ENCODE results near the gene NARF. TPM values are rescaled to one million over a fixed set of nuclear protein-coding genes. Genes with fewer than 3 reads are reported as not detected.

The NARF gene
- total RNA-seq, 2 experiments from 2014 or later = 150 to 153 TPM

DNA sequence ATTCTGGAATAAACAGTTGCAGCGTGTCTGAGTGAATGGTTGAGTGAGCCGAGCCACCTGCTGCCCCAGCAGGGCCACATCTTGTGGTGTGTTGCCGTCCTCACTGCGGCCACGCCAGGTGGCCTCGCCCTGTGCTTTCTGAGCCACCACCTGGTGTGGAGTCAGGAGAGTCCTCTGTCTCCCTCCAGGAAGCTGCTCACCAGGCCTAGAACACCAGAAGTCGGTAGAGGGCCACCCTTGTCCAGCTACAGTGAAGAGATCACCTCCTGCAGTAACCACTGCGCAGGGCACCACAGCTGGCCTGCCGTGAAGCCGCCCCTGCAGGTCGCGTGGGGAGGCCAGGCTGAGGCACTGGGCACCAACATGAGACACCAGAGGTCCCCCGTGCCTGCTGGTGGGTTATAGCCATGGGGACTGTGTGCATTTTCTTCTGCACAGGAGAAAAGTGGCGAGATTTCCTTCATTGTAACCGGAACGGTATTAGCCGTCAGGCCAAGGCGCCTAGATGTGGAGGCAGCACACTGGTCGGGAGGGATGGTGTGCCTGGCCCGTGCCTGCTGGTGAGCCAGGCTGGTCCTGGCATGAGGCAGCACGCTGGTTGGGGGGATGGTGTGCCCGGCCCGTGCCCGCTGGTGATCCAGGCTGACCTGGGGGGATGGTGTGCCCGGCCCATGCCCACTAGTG lies 32.1 kb downstream of the NARF start:
- CTCF ChIA-PET = no interaction called here
- POLR2A ChIA-PET = no interaction called here
- H3K9me3 Mint-ChIP-seq = no peaks in the 10 kb centered on the region
- no peak overlapping the region for H3K4me3 Mint-ChIP-seq
- no peak for DNase-seq
- no peak overlapping the region for H3K27ac Mint-ChIP-seq
- peaks cover 37% of the 10 kb centered on the region for H3K36me3 Mint-ChIP-seq (ENCODE audit: low read depth)
- H3K27me3 Mint-ChIP-seq = no peaks in the 10 kb centered on the region
- H3K4me1 Mint-ChIP-seq = peaks cover 46% of the 10 kb centered on the region

DNA sequence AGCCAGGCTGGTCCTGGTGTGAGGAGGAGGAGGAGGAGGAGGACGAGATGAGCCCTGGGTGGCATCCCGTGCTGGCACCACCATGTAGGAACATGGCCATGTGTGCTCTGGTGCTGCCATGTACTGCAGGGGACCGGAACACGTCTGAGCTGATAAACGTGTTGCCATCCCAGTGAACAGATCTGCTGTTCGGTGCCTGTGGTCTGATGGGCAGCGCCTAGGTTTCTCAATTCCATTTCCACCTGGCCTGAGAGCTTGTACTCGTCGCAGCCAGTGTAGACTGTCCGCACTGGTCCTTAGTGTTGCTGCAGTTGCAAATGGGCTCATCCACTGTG lies 32.6 kb downstream of the NARF start:
- H3K36me3 Mint-ChIP-seq (ENCODE audit: low read depth) = peaks cover 32% of the 10 kb centered on the region
- H3K9me3 Mint-ChIP-seq = no peaks in the 10 kb centered on the region
- no peaks in the 10 kb centered on the region for H3K27me3 Mint-ChIP-seq
- H3K4me1 Mint-ChIP-seq = peaks cover 46% of the 10 kb centered on the region
- H3K4me3 Mint-ChIP-seq = no peak overlapping the region
- ChIA-PET CTCF (no interaction called here), POLR2A (interaction anchor here (1.0 kb wide), 1 partner anchor 15 kb away, joined by 3 read pairs; no protein-coding TSS in a partner anchor)
- DNase-seq = no peak
- no peak overlapping the region for H3K27ac Mint-ChIP-seq

DNA sequence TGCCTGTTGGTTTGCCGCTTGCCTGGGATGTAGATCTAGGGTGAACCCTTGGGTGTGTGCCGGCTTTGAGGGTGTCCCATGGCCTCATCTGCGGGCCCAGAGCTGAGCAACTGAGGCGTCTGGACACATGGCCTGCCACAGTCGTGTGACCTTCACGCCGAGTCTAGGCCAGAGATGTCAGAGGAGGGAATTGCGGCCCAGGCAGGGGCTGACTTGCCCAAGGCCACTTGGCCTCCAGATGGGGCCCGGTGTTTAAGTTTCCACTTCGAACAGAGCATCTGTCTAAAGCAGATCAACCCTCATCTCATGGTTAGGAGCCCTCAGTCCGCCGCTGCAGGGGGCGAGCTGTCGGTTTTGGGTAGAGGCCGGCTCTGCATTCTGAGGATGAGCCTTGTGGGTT lies 33.0 kb downstream of the NARF start:
- Mint-ChIP-seq H3K9me3 (no peaks in the 10 kb centered on the region), H3K36me3 (ENCODE audit: low read depth) (peaks cover 28% of the 10 kb centered on the region), H3K27ac (no peak overlapping the region), H3K27me3 (no peaks in the 10 kb centered on the region), H3K4me1 (peaks cover 45% of the 10 kb centered on the region), H3K4me3 (no peak overlapping the region)
- CTCF ChIA-PET = no interaction called here
- POLR2A ChIA-PET = interaction anchor here (1.0 to 5.3 kb wide), 2 partner anchors 15 to 29 kb away, joined by 3 to 34 read pairs; partner anchors contain the start of gene FOXK2
- DNase-seq = no peak

- CTCF ChIA-PET = interaction anchor here (0.6 kb wide), 1 partner anchor 74 kb away, joined by 3 read pairs; no protein-coding TSS in a partner anchor
- no peak overlapping the region for H3K4me3 Mint-ChIP-seq
- H3K27me3 Mint-ChIP-seq = no peaks in the 10 kb centered on the region
- POLR2A ChIA-PET = interaction anchor here (0.9 to 5.3 kb wide), 3 partner anchors 28 to 44 kb away, joined by 4 to 34 read pairs (median 5); partner anchors contain the start of genes FOXK2 and NARF
- H3K9me3 Mint-ChIP-seq = no peaks in the 10 kb centered on the region
- no peak for DNase-seq
- H3K27ac Mint-ChIP-seq = peak overlapping the region; percentile 29
- H3K4me1 Mint-ChIP-seq = peaks cover 41% of the 10 kb centered on the region
- H3K36me3 Mint-ChIP-seq (ENCODE audit: low read depth) = peaks cover 20% of the 10 kb centered on the region
Measured at GRCh38 chr17:82492643-82493225, 34.2 kb downstream of the NARF start.

GRCh38 chr17:82493226-82493781 lies 34.8 kb downstream of the NARF start:
- Mint-ChIP-seq H3K9me3 (no peaks in the 10 kb centered on the region), H3K4me1 (peaks cover 44% of the 10 kb centered on the region), H3K27ac (no peak overlapping the region), H3K27me3 (no peaks in the 10 kb centered on the region), H3K36me3 (ENCODE audit: low read depth) (peaks cover 15% of the 10 kb centered on the region), H3K4me3 (no peak overlapping the region)
- ChIA-PET POLR2A (interaction anchor here (0.7 to 5.3 kb wide), 4 partner anchors 8 to 74 kb away, joined by 3 to 34 read pairs (median 4); partner anchors contain the start of gene FOXK2), CTCF (interaction anchor here (0.6 kb wide), 2 partner anchors 74 to 1460 kb away, joined by 3 read pairs; no protein-coding TSS in a partner anchor)
- DNase-seq = no peak

DNA sequence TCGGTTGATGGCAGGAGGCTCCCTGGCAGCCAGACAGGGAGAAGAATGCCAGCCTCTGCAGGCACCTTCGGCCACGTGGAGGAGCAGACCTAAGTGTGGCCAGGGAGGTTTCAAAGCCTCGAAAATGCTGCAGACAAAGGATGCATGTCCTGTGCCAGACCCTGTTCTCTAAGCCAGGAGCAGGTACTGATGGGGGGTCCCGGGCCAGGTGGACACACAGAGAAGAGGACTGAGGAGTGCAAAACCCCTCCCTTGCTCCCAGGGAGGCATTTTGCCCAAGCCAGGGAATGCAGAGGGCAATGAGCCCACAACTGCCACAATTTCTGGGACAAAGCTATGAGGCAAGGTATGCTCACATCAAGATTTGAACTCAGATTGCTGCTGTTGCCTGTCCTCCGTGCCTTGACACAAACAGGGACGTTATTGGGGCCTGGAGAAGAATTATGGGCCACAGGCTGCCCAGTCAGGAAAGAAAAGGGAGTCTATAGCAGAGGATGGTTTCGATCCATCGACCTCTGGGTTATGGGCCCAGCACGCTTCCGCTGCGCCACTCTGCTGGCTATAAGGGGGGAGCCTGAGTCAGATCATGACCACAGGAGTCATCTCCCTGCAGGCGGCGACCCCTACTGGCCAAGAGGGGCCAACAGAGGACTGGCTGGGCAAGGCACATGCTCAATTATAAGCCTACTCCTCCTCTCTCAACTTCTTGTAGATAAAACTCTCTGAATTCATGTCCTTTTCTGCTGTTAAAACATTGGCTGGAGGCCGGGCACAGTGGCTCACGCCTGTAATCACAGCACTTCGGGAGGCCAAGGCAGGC lies 35.9 kb downstream of the NARF start:
- H3K4me1 Mint-ChIP-seq = peaks cover 48% of the 10 kb centered on the region
- peak overlapping the region; percentile 80 for H3K27ac Mint-ChIP-seq
- peak overlapping the region; percentile 58 for H3K4me3 Mint-ChIP-seq
- CTCF ChIA-PET = interaction anchor here (0.7 to 1.8 kb wide), 7 partner anchors 20 to 75 kb away, joined by 3 to 7 read pairs (median 4); partner anchors contain the start of gene FOXK2
- POLR2A ChIA-PET = interaction anchor here (1.3 to 5.3 kb wide), 6 partner anchors 9 to 265 kb away, joined by 4 to 34 read pairs (median 5); partner anchors contain the start of genes FOXK2, NARF and SLC16A3
- peaks cover 4% of the 10 kb centered on the region for H3K36me3 Mint-ChIP-seq (ENCODE audit: low read depth)
- no peaks in the 10 kb centered on the region for H3K27me3 Mint-ChIP-seq
- DNase-seq = peak; percentile 93
- no peaks in the 10 kb centered on the region for H3K9me3 Mint-ChIP-seq

DNA sequence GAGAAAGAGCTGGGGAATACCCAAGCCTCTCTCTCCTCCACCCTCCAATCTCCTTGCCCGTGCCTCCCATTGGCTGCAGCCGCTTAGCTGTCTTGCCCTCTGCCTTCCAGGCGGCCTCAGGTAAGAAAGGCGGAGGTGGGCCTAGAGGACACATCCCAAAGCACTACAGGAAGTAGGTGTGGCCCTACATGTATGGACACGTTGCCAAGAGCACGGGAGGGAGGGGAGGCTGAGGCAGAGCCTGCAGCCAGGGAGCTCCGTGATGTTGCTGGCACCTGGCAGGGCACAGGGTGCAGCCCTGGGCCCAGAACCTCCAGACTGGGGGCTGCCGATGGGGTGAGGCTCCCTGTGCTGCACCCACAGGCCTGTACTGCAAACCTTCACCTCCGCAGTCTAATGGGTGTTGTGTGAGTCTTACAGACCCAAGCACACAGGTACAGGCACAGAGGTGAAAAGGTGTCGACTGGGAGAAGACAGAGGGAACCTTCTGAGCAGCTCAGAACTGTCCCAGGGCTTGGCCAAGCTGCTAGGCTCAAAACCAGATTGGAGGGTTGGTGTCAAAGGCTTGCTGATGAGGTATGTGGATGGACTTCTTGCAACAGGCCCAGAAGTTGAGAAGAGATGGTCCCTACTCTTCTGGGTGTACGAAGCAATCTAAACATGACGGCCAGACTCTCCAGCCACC lies 37.4 kb downstream of the NARF start:
- Mint-ChIP-seq H3K27ac (peak overlapping the region; percentile 65), H3K9me3 (no peaks in the 10 kb centered on the region), H3K4me3 (peak overlapping the region; percentile 59), H3K4me1 (peaks cover 48% of the 10 kb centered on the region), H3K27me3 (no peaks in the 10 kb centered on the region), H3K36me3 (ENCODE audit: low read depth) (no peaks in the 10 kb centered on the region)
- no peak for DNase-seq
- POLR2A ChIA-PET = interaction anchor here (0.9 to 5.3 kb wide), 12 partner anchors 8 to 812 kb away, joined by 3 to 34 read pairs (median 4); partner anchors contain the start of genes ARL16, FOXK2, HGS and NARF
- CTCF ChIA-PET = interaction anchor here (0.9 to 1.6 kb wide), 4 partner anchors 23 to 138 kb away, joined by 3 to 5 read pairs (median 4); partner anchors contain the start of gene FOXK2

- CTCF ChIA-PET = interaction anchor here (1.6 kb wide), 1 partner anchor 139 kb away, joined by 5 read pairs; no protein-coding TSS in a partner anchor
- no peaks in the 10 kb centered on the region for H3K36me3 Mint-ChIP-seq (ENCODE audit: low read depth)
- H3K4me3 Mint-ChIP-seq = peak overlapping the region; percentile 59
- peak overlapping the region; percentile 65 for H3K27ac Mint-ChIP-seq
- peak; percentile 92 for DNase-seq
- H3K27me3 Mint-ChIP-seq = no peaks in the 10 kb centered on the region
- no peaks in the 10 kb centered on the region for H3K9me3 Mint-ChIP-seq
- POLR2A ChIA-PET = interaction anchor here (0.7 to 5.3 kb wide), 13 partner anchors 10 to 813 kb away, joined by 3 to 34 read pairs (median 4); partner anchors contain the start of genes ARL16, FOXK2, HGS and NARF
- H3K4me1 Mint-ChIP-seq = peaks cover 46% of the 10 kb centered on the region
Measured at GRCh38 chr17:82496529-82497434, 38.2 kb downstream of the NARF start.

DNA sequence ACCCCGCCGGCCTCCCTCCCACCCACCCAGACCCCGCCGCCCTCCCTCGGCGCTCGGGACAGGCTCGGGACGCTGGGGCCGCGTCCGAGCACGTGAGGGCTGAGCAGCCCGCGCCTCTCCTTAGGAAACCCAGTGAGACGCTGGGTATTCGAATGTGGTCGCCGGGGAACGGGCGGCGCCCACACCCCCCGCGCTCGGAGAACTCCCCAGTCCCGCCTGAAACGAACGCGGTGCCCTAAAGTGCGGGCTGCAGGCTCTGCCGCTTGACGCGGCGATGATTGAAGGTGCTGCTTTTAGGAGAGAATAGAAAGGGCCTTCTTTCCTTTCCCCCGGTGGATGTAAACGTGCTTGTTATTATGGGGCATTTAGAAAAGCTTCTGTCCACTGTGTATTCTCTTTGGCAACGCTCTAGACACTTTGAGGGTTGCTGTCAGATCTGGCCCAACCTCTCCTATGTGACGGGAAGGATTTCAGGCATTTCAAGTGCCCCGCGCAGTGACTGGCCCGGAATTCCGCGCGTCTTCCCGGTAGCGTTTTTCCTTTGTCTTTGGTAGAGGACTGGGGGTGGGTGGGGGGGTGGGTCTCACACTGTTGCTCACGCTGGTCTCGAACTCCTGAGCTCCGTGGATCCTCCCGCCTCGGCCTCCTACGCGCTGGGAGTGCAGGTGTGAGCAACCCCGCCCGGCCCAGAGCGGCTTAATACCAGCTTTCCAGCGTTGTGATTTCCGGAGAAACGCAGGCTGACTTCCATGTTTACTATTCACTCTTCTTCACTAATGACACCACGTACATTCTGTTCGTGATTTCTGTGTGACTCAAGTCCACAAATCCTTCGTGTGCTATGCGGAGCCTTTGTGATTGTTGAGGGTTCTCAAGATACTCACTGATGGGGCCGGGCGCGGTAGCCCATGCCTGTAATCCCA lies 39.2 kb downstream of the NARF start:
- Mint-ChIP-seq H3K36me3 (ENCODE audit: low read depth) (no peaks in the 10 kb centered on the region), H3K27ac (peak overlapping the region; percentile 83), H3K4me3 (peak overlapping the region; percentile 80), H3K9me3 (no peaks in the 10 kb centered on the region), H3K4me1 (peaks cover 45% of the 10 kb centered on the region), H3K27me3 (no peaks in the 10 kb centered on the region)
- DNase-seq = peak; percentile 48
- ChIA-PET POLR2A (interaction anchor here (0.6 to 2.5 kb wide), 11 partner anchors 9 to 60 kb away, joined by 3 to 11 read pairs (median 4); partner anchors contain the start of genes FOXK2 and NARF), CTCF (interaction anchor here (1.6 kb wide), 1 partner anchor 140 kb away, joined by 5 read pairs; no protein-coding TSS in a partner anchor)

- no peak overlapping the region for H3K27ac Mint-ChIP-seq
- no peaks in the 10 kb centered on the region for H3K27me3 Mint-ChIP-seq
- no peak overlapping the region for H3K4me3 Mint-ChIP-seq
- ChIA-PET CTCF (no interaction called here), POLR2A (interaction anchor here (1.3 kb wide), 1 partner anchor 19 kb away, joined by 5 read pairs; no protein-coding TSS in a partner anchor)
- no peaks in the 10 kb centered on the region for H3K9me3 Mint-ChIP-seq
- peaks cover 23% of the 10 kb centered on the region for H3K4me1 Mint-ChIP-seq
- no peaks in the 10 kb centered on the region for H3K36me3 Mint-ChIP-seq (ENCODE audit: low read depth)
- no peak for DNase-seq
Measured at GRCh38 chr17:82502207-82502606, 43.7 kb downstream of the NARF start.

Measured in activated CD4-positive, alpha-beta memory T cell treated with anti-CD3 and anti-CD28 coated beads, Interleukin-2, amount 10 ng/mL, durations not matched to agents 7 days and 5 days (primary cell).